Measurements from ENCODE around the gene GRM7. TPM values are rescaled to one million over a fixed set of nuclear protein-coding genes. Genes with fewer than 3 reads are reported as not detected.

Gene GRM7
- total RNA-seq, 1 experiment from 2014 or later: not detected

DNA sequence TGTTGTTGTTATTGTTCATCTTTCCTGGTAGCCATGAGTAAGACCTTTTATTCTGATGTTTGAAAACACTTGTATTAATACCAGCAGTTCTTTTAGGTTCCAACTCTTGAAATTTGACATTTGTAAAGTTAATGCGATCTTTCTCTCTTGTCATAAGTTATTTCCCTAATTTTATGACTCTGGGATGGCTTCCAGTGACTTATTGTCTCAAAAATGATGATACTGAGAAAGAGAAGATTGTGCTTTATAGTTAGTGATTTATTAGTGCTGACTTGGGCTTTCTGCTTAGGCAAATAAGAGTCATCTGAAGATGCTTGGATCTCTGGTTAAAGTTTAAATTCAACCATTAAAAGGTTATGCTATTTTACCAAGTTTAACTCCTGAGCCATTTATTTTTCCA is 715.2 kb downstream of the GRM7 start:
- DNase-seq (ENCODE audit: low read depth, low spot score) (no peak), ATAC-seq (no peak)
- no peak overlapping the region for H2AFZ ChIP-seq (ENCODE audit: low read depth, low read length, poor library complexity, severe bottlenecking)
- H3K9me2 ChIP-seq (ENCODE audit: insufficient read depth): no peaks in the 10 kb centered on the region
- ChIA-PET CTCF (no interaction called here), RAD21 (ENCODE audit: low non-redundant PET in 1 of 2, low total read pairs in 2 of 2, uncharacterized antibody in 2 of 2, unreplicated experiment in 2 of 2) (no interaction called here), POLR2A (no interaction called here)
- no peaks in the 10 kb centered on the region for H3K4me1 ChIP-seq (ENCODE audit: control insufficient read depth in 1 of 2, insufficient read depth in 2 of 2, low read length in 2 of 2)
- H3K9ac ChIP-seq (ENCODE audit: low read length): no peak overlapping the region
- H3K9me3 ChIP-seq (ENCODE audit: control insufficient read depth in 1 of 2, insufficient read depth in 1 of 2, low read depth in 1 of 2, low read length in 2 of 2): no peaks in the 10 kb centered on the region
- no peaks in the 10 kb centered on the region for H4K20me1 ChIP-seq (ENCODE audit: insufficient read depth)
- intact Hi-C loops (cut with micrococcal nuclease): no loop called here
- BruUV-seq (replicated peaks): no TSS peak
- no peak overlapping the region for H3K4me3 ChIP-seq (replicated peaks in 1 of 2; ENCODE audit: low read depth in 1 of 2, low read length in 2 of 2)
- no peak overlapping the region for H3K27ac ChIP-seq (ENCODE audit: low read depth, low read length)
- TF ChIP-seq, protein P1, sequence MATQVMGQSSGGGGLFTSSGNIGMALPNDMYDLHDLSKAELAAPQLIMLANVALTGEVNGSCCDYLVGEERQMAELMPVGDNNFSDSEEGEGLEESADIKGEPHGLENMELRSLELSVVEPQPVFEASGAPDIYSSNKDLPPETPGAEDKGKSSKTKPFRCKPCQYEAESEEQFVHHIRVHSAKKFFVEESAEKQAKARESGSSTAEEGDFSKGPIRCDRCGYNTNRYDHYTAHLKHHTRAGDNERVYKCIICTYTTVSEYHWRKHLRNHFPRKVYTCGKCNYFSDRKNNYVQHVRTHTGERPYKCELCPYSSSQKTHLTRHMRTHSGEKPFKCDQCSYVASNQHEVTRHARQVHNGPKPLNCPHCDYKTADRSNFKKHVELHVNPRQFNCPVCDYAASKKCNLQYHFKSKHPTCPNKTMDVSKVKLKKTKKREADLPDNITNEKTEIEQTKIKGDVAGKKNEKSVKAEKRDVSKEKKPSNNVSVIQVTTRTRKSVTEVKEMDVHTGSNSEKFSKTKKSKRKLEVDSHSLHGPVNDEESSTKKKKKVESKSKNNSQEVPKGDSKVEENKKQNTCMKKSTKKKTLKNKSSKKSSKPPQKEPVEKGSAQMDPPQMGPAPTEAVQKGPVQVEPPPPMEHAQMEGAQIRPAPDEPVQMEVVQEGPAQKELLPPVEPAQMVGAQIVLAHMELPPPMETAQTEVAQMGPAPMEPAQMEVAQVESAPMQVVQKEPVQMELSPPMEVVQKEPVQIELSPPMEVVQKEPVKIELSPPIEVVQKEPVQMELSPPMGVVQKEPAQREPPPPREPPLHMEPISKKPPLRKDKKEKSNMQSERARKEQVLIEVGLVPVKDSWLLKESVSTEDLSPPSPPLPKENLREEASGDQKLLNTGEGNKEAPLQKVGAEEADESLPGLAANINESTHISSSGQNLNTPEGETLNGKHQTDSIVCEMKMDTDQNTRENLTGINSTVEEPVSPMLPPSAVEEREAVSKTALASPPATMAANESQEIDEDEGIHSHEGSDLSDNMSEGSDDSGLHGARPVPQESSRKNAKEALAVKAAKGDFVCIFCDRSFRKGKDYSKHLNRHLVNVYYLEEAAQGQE (IDR thresholded peaks at IDR 0.05; ENCODE audit: low read depth): no peak
- TF ChIP-seq SP1 (IDR thresholded peaks at IDR 0.05; ENCODE audit: low read depth): no peak
- H3K79me2 ChIP-seq (ENCODE audit: insufficient read depth, low read length): no peaks in the 10 kb centered on the region
- H3K27me3 ChIP-seq (ENCODE audit: insufficient read depth, low read length): no peaks in the 10 kb centered on the region
- no peaks in the 10 kb centered on the region for H3K36me3 ChIP-seq (ENCODE audit: control insufficient read depth in 1 of 2, insufficient read depth in 2 of 2, low read length in 2 of 2)
- no peak overlapping the region for H3K4me2 ChIP-seq (ENCODE audit: low read length)

DNA sequence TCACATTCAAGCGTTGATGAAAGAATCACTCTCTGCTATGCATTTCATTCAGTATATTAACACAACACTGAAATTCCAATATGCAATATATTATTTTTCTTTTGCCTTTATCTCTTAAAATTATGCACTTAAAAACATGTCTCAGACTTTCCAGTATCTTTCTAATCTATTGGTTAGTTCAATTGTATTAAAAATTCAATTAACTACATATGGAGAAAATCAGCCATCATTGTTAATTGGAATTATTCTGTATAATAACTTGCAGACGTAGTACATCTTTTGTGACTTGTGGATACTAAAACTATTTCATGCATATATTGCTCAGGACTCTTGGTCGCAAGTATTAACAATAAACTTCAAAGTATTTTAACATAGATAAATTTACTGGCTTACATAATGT is 715.6 kb downstream of the GRM7 start:
- H2AFZ ChIP-seq (ENCODE audit: low read depth, low read length, poor library complexity, severe bottlenecking): no peak overlapping the region
- CTCF ChIA-PET: no interaction called here
- POLR2A ChIA-PET: no interaction called here
- ATAC-seq: no peak
- no peak overlapping the region for H3K4me3 ChIP-seq (replicated peaks in 1 of 2; ENCODE audit: low read depth in 1 of 2, low read length in 2 of 2)
- no peak overlapping the region for H3K27ac ChIP-seq (ENCODE audit: low read depth, low read length)
- H3K36me3 ChIP-seq (ENCODE audit: control insufficient read depth in 1 of 2, insufficient read depth in 2 of 2, low read length in 2 of 2): no peaks in the 10 kb centered on the region
- intact Hi-C loops (cut with micrococcal nuclease): no loop called here
- no peak overlapping the region for H3K9ac ChIP-seq (ENCODE audit: low read length)
- no peak overlapping the region for H3K4me2 ChIP-seq (ENCODE audit: low read length)
- no peaks in the 10 kb centered on the region for H4K20me1 ChIP-seq (ENCODE audit: insufficient read depth)
- no peaks in the 10 kb centered on the region for H3K79me2 ChIP-seq (ENCODE audit: insufficient read depth, low read length)
- no peaks in the 10 kb centered on the region for H3K4me1 ChIP-seq (ENCODE audit: control insufficient read depth in 1 of 2, insufficient read depth in 2 of 2, low read length in 2 of 2)
- no peaks in the 10 kb centered on the region for H3K9me2 ChIP-seq (ENCODE audit: insufficient read depth)
- TF ChIP-seq POLR2A (IDR thresholded peaks at IDR 0.05; ENCODE audit: borderline replicate concordance, extremely low read depth, insufficient read depth, insufficient read length) (no peak), SP1 (IDR thresholded peaks at IDR 0.05; ENCODE audit: low read depth) (no peak), CBX3 (IDR thresholded peaks at IDR 0.05; ENCODE audit: low read depth) (no peak), FOSL1 (IDR thresholded peaks at IDR 0.05; ENCODE audit: low read depth) (no peak), EGR1 (IDR thresholded peaks at IDR 0.05; ENCODE audit: low read depth) (no peak), ZFX (IDR thresholded peaks at IDR 0.05) (no peak), ELF1 (IDR thresholded peaks at IDR 0.05; ENCODE audit: borderline replicate concordance, low read depth) (no peak), EZH2 (IDR thresholded peaks at IDR 0.05) (no peak), JUND (IDR thresholded peaks at IDR 0.05) (no peak), ZNF274 (IDR thresholded peaks at IDR 0.05; ENCODE audit: low read depth, low read length) (no peak), POLR2AphosphoS5 (IDR thresholded peaks at IDR 0.05; ENCODE audit: low read depth, low read length) (no peak)
- TF ChIP-seq, protein P2, sequence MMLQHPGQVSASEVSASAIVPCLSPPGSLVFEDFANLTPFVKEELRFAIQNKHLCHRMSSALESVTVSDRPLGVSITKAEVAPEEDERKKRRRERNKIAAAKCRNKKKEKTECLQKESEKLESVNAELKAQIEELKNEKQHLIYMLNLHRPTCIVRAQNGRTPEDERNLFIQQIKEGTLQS (IDR thresholded peaks at IDR 0.05): no peak
- TF ChIP-seq, protein P3, sequence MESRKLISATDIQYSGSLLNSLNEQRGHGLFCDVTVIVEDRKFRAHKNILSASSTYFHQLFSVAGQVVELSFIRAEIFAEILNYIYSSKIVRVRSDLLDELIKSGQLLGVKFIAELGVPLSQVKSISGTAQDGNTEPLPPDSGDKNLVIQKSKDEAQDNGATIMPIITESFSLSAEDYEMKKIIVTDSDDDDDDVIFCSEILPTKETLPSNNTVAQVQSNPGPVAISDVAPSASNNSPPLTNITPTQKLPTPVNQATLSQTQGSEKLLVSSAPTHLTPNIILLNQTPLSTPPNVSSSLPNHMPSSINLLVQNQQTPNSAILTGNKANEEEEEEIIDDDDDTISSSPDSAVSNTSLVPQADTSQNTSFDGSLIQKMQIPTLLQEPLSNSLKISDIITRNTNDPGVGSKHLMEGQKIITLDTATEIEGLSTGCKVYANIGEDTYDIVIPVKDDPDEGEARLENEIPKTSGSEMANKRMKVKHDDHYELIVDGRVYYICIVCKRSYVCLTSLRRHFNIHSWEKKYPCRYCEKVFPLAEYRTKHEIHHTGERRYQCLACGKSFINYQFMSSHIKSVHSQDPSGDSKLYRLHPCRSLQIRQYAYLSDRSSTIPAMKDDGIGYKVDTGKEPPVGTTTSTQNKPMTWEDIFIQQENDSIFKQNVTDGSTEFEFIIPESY (IDR thresholded peaks at IDR 0.05; ENCODE audit: extremely low read depth, insufficient replicate concordance, low read length): no peak
- BruUV-seq (replicated peaks): no TSS peak
- DNase-seq (ENCODE audit: low read depth, low spot score): no peak
- RAD21 ChIA-PET (ENCODE audit: low non-redundant PET in 1 of 2, low total read pairs in 2 of 2, uncharacterized antibody in 2 of 2, unreplicated experiment in 2 of 2): no interaction called here
- no peaks in the 10 kb centered on the region for H3K27me3 ChIP-seq (ENCODE audit: insufficient read depth, low read length)
- H3K9me3 ChIP-seq (ENCODE audit: control insufficient read depth in 1 of 2, insufficient read depth in 1 of 2, low read depth in 1 of 2, low read length in 2 of 2): no peaks in the 10 kb centered on the region
